ENCODE measurements around the gene ACP6. TPM values are rescaled to one million over a fixed set of nuclear protein-coding genes. Genes with fewer than 3 reads are reported as not detected.

ACP6 gene
- polyA plus RNA-seq, 3 donors: 2.0 to 4.1 (median 2.1) TPM

DNA sequence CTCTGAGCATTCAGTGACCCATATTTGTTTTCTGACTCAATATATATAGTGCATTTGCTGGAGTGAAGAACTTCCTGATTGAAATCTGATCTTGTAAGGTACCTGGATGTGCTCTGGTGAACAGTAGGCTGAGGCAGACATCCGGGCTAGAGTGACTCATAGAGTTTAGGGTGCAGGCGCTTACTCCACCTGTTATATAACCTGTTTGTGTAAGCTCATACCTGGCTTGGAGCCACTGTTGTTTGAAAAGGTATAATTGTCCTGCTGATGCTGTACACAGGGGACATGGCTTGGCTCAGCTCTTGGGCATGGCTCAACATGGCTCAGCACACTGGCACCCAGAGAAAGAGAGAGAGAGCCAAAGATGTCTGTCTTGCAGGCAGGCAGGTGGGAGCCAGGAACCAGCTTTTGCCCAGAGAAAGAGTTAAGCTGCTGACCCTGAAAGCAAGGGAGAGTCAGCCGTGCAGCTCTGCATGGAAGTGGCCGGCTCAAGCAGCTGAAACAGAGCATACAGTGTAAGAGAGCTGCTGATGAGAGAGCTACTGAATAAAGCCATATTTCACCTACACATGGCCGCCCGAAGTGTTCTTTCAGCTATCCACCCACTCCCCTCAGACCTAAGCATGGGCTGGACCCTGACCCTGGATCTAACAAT, 46.9 kb upstream of the ACP6 start:
- DNase-seq: no peak
- Histone ChIP-seq H3K79me2 (ENCODE audit: insufficient read depth, low read length) (no peaks in the 10 kb centered on the region), H4K20me1 (ENCODE audit: insufficient read depth, low read length) (no peaks in the 10 kb centered on the region), H2AFZ (ENCODE audit: insufficient read depth, low read depth, low read length, poor library complexity, severe bottlenecking) (no peak overlapping the region), H3K4me1 (ENCODE audit: control insufficient read depth in 1 of 2, insufficient read depth in 2 of 2, low read length in 2 of 2) (peaks cover 4 to 13% of the 10 kb centered on the region in 2 donors), H3K27ac (ENCODE audit: low read depth in 1 of 2, low read length in 2 of 2) (no peak overlapping the region), H3K36me3 (replicated peaks in 1 of 2; ENCODE audit: control insufficient read depth in 1 of 2, insufficient read depth in 2 of 2, low read length in 2 of 2) (no peaks in the 10 kb centered on the region), H3K9me3 (replicated peaks in 1 of 2; ENCODE audit: control insufficient read depth in 1 of 2, insufficient read depth in 1 of 2, low read length in 2 of 2) (no peaks in the 10 kb centered on the region), H3K9ac (ENCODE audit: insufficient read depth, low read length, poor library complexity, severe bottlenecking) (no peak overlapping the region), H3K27me3 (ENCODE audit: control insufficient read depth in 2 of 2, insufficient read depth in 2 of 2, low read length in 2 of 2) (peaks cover 0 to 3% of the 10 kb centered on the region in 2 donors), H3K4me2 (replicated peaks; ENCODE audit: extremely low read depth, low read length, poor library complexity, severe bottlenecking) (no peak overlapping the region), H3K4me3 (replicated peaks in 1 of 3; ENCODE audit: low read depth in 2 of 3, low read length in 3 of 3) (no peak overlapping the region)
- Mint-ChIP-seq H3K27ac (peak overlapping the region in 1 of 7 donors; percentile 32), H3K4me1 (peaks cover 11% of the 10 kb centered on the region), H3K27me3 (ENCODE audit: low read depth in 3 of 3) (peaks cover 0 to 8% (median 3%) of the 10 kb centered on the region in 3 donors), H3K9me3 (peaks cover 0 to 4% (median 0%) of the 10 kb centered on the region in 7 donors), H3K4me3 (no peak overlapping the region), H3K36me3 (no peaks in the 10 kb centered on the region)
- intact Hi-C loops (cut with micrococcal nuclease): no loop called here
- TF ChIP-seq, protein P1, sequence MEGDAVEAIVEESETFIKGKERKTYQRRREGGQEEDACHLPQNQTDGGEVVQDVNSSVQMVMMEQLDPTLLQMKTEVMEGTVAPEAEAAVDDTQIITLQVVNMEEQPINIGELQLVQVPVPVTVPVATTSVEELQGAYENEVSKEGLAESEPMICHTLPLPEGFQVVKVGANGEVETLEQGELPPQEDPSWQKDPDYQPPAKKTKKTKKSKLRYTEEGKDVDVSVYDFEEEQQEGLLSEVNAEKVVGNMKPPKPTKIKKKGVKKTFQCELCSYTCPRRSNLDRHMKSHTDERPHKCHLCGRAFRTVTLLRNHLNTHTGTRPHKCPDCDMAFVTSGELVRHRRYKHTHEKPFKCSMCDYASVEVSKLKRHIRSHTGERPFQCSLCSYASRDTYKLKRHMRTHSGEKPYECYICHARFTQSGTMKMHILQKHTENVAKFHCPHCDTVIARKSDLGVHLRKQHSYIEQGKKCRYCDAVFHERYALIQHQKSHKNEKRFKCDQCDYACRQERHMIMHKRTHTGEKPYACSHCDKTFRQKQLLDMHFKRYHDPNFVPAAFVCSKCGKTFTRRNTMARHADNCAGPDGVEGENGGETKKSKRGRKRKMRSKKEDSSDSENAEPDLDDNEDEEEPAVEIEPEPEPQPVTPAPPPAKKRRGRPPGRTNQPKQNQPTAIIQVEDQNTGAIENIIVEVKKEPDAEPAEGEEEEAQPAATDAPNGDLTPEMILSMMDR (IDR thresholded peaks at IDR 0.05): no peak
- WGBS (ENCODE audit: insufficient coverage): 100% methylated on average over 2 of the region's 6 CpGs

DNA sequence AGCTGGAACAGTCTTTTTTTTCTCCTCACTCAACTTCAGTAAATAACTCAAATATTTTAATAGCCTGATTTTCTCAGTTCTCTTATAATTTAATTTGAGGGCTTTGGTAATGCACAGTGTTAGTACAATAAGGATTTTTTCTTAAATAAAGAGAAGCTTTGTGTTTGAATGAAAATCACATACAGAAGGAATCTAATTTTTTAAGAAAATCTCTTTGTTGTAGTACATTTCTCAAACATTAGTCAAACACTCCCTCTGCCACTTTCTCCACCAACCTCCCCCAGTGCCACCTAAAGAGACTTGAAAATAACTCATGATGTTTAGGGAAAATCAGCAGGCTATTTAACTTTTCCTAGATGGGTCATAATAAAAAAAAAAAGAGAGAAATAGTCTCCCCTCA, 42.3 kb upstream of the ACP6 start:
- no peaks in the 10 kb centered on the region for H3K36me3 ChIP-seq (replicated peaks in 1 of 2; ENCODE audit: control insufficient read depth in 1 of 2, insufficient read depth in 2 of 2, low read length in 2 of 2)
- H3K79me2 ChIP-seq (ENCODE audit: insufficient read depth, low read length): no peaks in the 10 kb centered on the region
- intact Hi-C loops (cut with micrococcal nuclease): no loop called here
- H3K9me3 ChIP-seq (replicated peaks in 1 of 2; ENCODE audit: control insufficient read depth in 1 of 2, insufficient read depth in 1 of 2, low read length in 2 of 2): no peaks in the 10 kb centered on the region
- H3K4me1 ChIP-seq (ENCODE audit: control insufficient read depth in 1 of 2, insufficient read depth in 2 of 2, low read length in 2 of 2): peaks cover under 1 to 5% of the 10 kb centered on the region in 2 donors
- no peak for DNase-seq
- TF ChIP-seq, protein P1 (IDR thresholded peaks at IDR 0.05): no peak
- no peak overlapping the region for H3K9ac ChIP-seq (ENCODE audit: insufficient read depth, low read length, poor library complexity, severe bottlenecking)
- Mint-ChIP-seq H3K36me3 (no peaks in the 10 kb centered on the region), H3K9me3 (peaks cover 0 to 4% (median 0%) of the 10 kb centered on the region in 7 donors), H3K27ac (no peak overlapping the region), H3K27me3 (ENCODE audit: low read depth in 3 of 3) (peaks cover 8 to 12% (median 9%) of the 10 kb centered on the region in 3 donors), H3K4me3 (no peak overlapping the region), H3K4me1 (peaks cover 4% of the 10 kb centered on the region)
- H3K27me3 ChIP-seq (ENCODE audit: control insufficient read depth in 2 of 2, insufficient read depth in 2 of 2, low read length in 2 of 2): peaks cover 0 to 3% of the 10 kb centered on the region in 2 donors
- no peaks in the 10 kb centered on the region for H4K20me1 ChIP-seq (ENCODE audit: insufficient read depth, low read length)
- no peak overlapping the region for H3K27ac ChIP-seq (ENCODE audit: low read depth in 1 of 2, low read length in 2 of 2)
- H2AFZ ChIP-seq (ENCODE audit: insufficient read depth, low read depth, low read length, poor library complexity, severe bottlenecking): no peak overlapping the region
- H3K4me2 ChIP-seq (replicated peaks; ENCODE audit: extremely low read depth, low read length, poor library complexity, severe bottlenecking): no peak overlapping the region
- no peak overlapping the region for H3K4me3 ChIP-seq (replicated peaks in 1 of 3; ENCODE audit: low read depth in 2 of 3, low read length in 3 of 3)
